HG03442 (cell line): Measurements from ENCODE around the gene PLEKHN1.
"Not testable (repeated sequence)": the region's sequence is repeated elsewhere in the genome, so short reads cannot be mapped to it uniquely, and the experiment has no call there.

Experiments
- ATAC-seq: cut with Tn5 transposase; IDR thresholded peaks from one replicate; pipeline ENCODE4 v1.9.1; 2021; ENCODE audit warnings: mild to moderate bottlenecking, moderate library complexity; ENCODE audit not compliant: unreplicated experiment

Gene PLEKHN1

GRCh38 chr1:1005774-1006304 lies 39.6 kb downstream of the PLEKHN1 start:
- no peak for ATAC-seq

- ATAC-seq, result no peak
Observed at GRCh38 chr1:1006305-1007159, 40.2 kb downstream of the PLEKHN1 start.

DNA sequence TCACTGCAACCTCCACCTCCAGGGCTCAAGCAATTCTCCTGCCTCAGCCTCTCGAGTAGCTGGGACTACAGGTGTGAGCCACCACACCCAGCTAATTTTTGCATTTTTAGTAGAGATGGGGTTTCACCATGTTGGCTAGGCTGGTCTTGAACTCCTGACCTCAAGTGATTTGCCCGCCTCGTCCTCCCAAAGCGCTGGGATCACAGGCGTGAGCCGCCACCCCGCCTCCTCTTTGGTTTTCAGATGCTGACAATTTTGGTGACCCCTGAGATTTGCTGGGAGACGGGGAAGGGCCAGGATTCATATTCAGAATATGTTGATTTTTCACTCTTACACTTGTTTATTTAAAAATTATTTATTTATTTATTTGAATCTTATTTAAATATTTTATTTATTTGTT lies 43.8 kb downstream of the PLEKHN1 start:
- ATAC-seq, result not testable (repeated sequence)

GRCh38 chr1:1011396-1011949 lies 45.2 kb downstream of the PLEKHN1 start:
- ATAC-seq, result no peak

- not testable (repeated sequence) for ATAC-seq
Observed at GRCh38 chr1:1012736-1013104, 46.4 kb downstream of the PLEKHN1 start.

- ATAC-seq, result peak; percentile 85
Observed at GRCh38 chr1:1013105-1013921, 47.0 kb downstream of the PLEKHN1 start, which contains the start of gene ISG15. Gene ISG15, plus strand, starts transcription at chr1:1013497. Its CDS starts 77 bp downstream, at chr1:1013574.

GRCh38 chr1:1013922-1014648 lies 47.8 kb downstream of the PLEKHN1 start:
- ATAC-seq, result no peak

GRCh38 chr1:1014799-1015681 lies 48.8 kb downstream of the PLEKHN1 start:
- ATAC-seq, result no peak

DNA sequence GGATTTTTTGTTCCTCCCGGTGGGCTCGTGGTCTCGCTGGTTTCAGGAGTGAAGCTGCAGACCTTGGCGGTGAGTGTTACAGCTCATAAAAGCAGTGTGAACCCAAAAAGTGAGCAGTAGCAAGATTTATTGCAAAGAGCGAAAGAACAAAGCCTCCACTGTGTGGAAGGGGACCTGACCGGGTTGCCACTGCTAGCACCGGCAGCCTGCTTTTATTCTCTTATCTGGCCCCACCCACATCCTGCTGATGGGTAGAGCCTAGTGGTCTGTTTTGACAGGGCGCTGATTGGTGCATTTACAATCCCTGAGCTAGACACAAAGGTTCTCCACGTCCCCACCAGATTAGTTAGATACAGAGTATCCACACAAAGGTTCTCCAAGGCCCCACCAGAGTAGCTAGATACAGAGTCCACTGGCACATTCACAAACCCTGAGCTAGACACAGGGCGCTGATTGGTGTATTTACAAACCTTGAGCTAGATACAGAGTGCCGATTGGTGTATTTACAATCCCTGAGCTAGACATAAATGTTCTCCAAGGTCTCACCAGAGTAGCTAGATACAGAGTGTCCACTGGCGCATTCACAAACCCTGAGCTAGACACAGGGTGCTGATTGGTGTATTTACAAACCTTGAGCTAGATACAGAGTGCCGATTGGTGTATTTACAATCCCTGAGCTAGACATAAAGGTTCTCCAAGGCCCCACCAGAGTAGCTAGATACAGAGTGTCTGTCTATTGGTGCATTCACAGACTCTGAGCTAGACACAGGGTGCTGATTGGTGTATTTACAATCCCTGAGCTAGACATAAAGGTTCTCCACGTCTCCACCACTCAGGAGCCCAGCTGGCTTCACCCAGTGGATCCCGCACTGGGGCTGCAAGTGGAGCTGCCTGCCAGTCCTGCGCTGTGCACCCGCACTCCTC lies 51.4 kb downstream of the PLEKHN1 start:
- not testable (repeated sequence) for ATAC-seq

DNA sequence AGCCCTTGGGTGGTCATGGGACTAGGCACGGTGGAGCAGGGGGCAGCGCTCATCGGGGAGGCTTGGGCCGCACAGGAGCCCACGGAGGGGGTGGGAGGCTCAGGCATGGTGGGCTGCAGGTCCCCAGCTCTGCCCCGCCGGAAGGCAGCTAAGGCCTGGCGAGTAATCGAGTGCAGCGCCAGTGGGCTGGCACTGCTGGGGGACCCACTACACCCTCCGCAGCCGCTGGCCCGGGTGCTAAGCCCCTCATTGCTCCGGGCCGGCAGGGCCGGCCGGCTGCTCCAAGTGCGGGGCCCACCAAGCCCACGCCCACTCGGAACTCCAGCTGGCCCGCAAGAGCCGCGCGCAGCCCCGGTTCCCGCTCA lies 52.0 kb downstream of the PLEKHN1 start:
- not testable (repeated sequence) for ATAC-seq

- peak; percentile 64 for ATAC-seq
Observed at GRCh38 chr1:1019122-1019999, 53.1 kb downstream of the PLEKHN1 start.

DNA sequence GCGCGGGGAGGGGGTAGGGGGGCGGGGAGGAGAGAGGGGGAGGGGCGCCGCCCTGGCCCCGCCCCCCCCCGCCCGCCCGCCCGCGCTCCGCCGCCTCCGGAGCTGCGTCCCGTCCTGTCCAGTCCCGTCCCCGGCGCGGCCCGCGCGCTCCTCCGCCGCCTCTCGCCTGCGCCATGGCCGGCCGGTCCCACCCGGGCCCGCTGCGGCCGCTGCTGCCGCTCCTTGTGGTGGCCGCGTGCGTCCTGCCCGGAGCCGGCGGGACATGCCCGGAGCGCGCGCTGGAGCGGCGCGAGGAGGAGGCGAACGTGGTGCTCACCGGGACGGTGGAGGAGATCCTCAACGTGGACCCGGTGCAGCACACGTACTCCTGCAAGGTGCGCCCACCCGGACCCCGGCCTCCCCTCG lies 53.7 kb downstream of the PLEKHN1 start, which contains the start of gene AGRN:
Gene AGRN (plus strand): TSS at position 121 of the 405 bp plus-strand sequence. CDS start 53 bp downstream, at position 174.
- peak; percentile 28 for ATAC-seq

- peak; percentile 11 for ATAC-seq
Observed at GRCh38 chr1:1020415-1021009, 54.2 kb downstream of the PLEKHN1 start.

GRCh38 chr1:1021010-1021919 lies 55.0 kb downstream of the PLEKHN1 start:
- ATAC-seq, result no peak

GRCh38 chr1:1021920-1022259 lies 55.6 kb downstream of the PLEKHN1 start:
- ATAC-seq, result no peak
